H1 (cell line): ENCODE measurements around the gene ROBO2.

Source experiments
- CHD2 ChIP-seq: IDR thresholded peaks from 2 replicates; pipeline ENCODE4 v1.6.1; 2012; ENCODE audit warnings: low read length, improper control_type of control experiment
- CTCF ChIP-seq, 3 experiments: IDR thresholded peaks; 1 replicate in 2 of 3; 2 replicates in 1 of 3; pipeline versions ENCODE4 v1.5.1 to v1.6.1; 2011; ENCODE audit warnings: low read length in 3 of 3, mild to moderate bottlenecking in 3 of 3, inconsistent platforms in 2 of 3, low read depth in 1 of 3, moderate library complexity in 1 of 3; ENCODE audit not compliant: insufficient read depth in 1 of 3; ENCODE audit errors: control extremely low read depth in 1 of 3
- EGR1 ChIP-seq: IDR thresholded peaks from 2 replicates; pipeline ENCODE4 v1.6.1; 2011; ENCODE audit warnings: low read depth, low read length, borderline replicate concordance
- EZH2 ChIP-seq: fragments of 200-600 bp; sonication (generic); IDR thresholded peaks from 2 replicates; pipeline ENCODE4 v1.7.1; 2012; ENCODE audit warnings: low read depth, mild to moderate bottlenecking, moderate library complexity, low read length, inconsistent platforms; ENCODE audit not compliant: severe bottlenecking
- GTF2F1 ChIP-seq: IDR thresholded peaks from 2 replicates; pipeline ENCODE4 v1.6.1; 2012; ENCODE audit warnings: low read depth, low read length, improper control_type of control experiment, borderline replicate concordance
- SAP30 ChIP-seq: fragments of 300-600 bp; sonication (generic); IDR thresholded peaks from 2 replicates; pipeline ENCODE4 v1.7.1; 2012; ENCODE audit warnings: low read length, moderate library complexity, mild to moderate bottlenecking, inconsistent platforms; ENCODE audit not compliant: insufficient read depth, insufficient replicate concordance
- SIN3A ChIP-seq, 2 experiments: IDR thresholded peaks in 1 of 2; conservative IDR thresholded peaks in 1 of 2; 2 replicates each; pipeline ENCODE4 v1.6.1; 2011 to 2012; ENCODE audit warnings: low read length in 2 of 2, improper control_type of control experiment in 1 of 2, low read depth in 1 of 2, mild to moderate bottlenecking in 1 of 2
- TAF1 ChIP-seq: IDR thresholded peaks from 2 replicates; pipeline ENCODE4 v1.6.1; 2011; ENCODE audit warnings: mild to moderate bottlenecking, low read depth, low read length

- TF ChIP-seq EZH2 (no peak), SIN3A (conservative IDR thresholded peaks at IDR 0.05 in 1 of 2, IDR thresholded peaks at IDR 0.05 in 1 of 2; ENCODE audit: low read depth in 1 of 2, low read length in 2 of 2) (no peak), CTCF (IDR thresholded peaks at IDR 0.05; ENCODE audit: control extremely low read depth in 1 of 3, insufficient read depth in 1 of 3, low read depth in 1 of 3, low read length in 3 of 3) (no peak), SAP30 (no peak), GTF2F1 (no peak), CHD2 (no peak), EGR1 (no peak), TAF1 (no peak)
Observed at GRCh38 chr3:77404871-77405270, 365.0 kb downstream of the ROBO2 start.
